CD4-positive, alpha-beta T cell treated with Interleukin-15 for 4 hours (primary cell): ENCODE measurements around the gene ACTL8.

Source experiments
- DNase-seq: peaks from one replicate; pipeline ENCODE4 v3.0.0-alpha.2; 2020; ENCODE audit warnings: low spot score

Gene ACTL8

GRCh38 chr1:17755120-17755519 lies at the start of gene ACTL8:
TSS of gene ACTL8 (plus strand) at chr1:17755333. CDS start at chr1:17823009, 67,676 bp downstream.
- no peak for DNase-seq

GRCh38 chr1:17706445-17706844 lies 48.7 kb upstream of the ACTL8 start:
- no peak for DNase-seq

- no peak for DNase-seq
Observed at GRCh38 chr1:17709981-17710380, 45.2 kb upstream of the ACTL8 start.

GRCh38 chr1:17710889-17711576 lies 44.1 kb upstream of the ACTL8 start:
- no peak for DNase-seq

GRCh38 chr1:17711577-17711910 lies 43.6 kb upstream of the ACTL8 start:
- no peak for DNase-seq

GRCh38 chr1:17711941-17712340 lies 43.2 kb upstream of the ACTL8 start:
- no peak for DNase-seq

GRCh38 chr1:17713993-17714392 lies 41.1 kb upstream of the ACTL8 start:
- no peak for DNase-seq

GRCh38 chr1:17717594-17718535 lies 37.3 kb upstream of the ACTL8 start:
- no peak for DNase-seq

- DNase-seq = no peak
Observed at GRCh38 chr1:17719874-17720273, 35.3 kb upstream of the ACTL8 start.

GRCh38 chr1:17721444-17721843 lies 33.7 kb upstream of the ACTL8 start:
- DNase-seq = no peak

GRCh38 chr1:17723684-17724083 lies 31.4 kb upstream of the ACTL8 start:
- DNase-seq = no peak

- no peak for DNase-seq
Observed at GRCh38 chr1:17724150-17724549, 31.0 kb upstream of the ACTL8 start.

GRCh38 chr1:17725084-17725719 lies 29.9 kb upstream of the ACTL8 start:
- DNase-seq = no peak

GRCh38 chr1:17725811-17726582 lies 29.1 kb upstream of the ACTL8 start:
- DNase-seq = no peak

- DNase-seq = no peak
Observed at GRCh38 chr1:17728123-17728712, 26.9 kb upstream of the ACTL8 start.

- DNase-seq = no peak
Observed at GRCh38 chr1:17729248-17729647, 25.9 kb upstream of the ACTL8 start.

- no peak for DNase-seq
Observed at GRCh38 chr1:17729909-17730308, 25.2 kb upstream of the ACTL8 start.

- DNase-seq = no peak
Observed at GRCh38 chr1:17731460-17731859, 23.7 kb upstream of the ACTL8 start.

- no peak for DNase-seq
Observed at GRCh38 chr1:17732475-17732874, 22.7 kb upstream of the ACTL8 start.

- no peak for DNase-seq
Observed at GRCh38 chr1:17733661-17734060, 21.5 kb upstream of the ACTL8 start.

GRCh38 chr1:17734609-17735008 lies 20.5 kb upstream of the ACTL8 start:
- no peak for DNase-seq

- DNase-seq = no peak
Observed at GRCh38 chr1:17735348-17735747, 19.8 kb upstream of the ACTL8 start.
